HG02970 (cell line): Measurements from ENCODE around the gene VSIG10L2.
"Not testable (repeated sequence)": the region's sequence is repeated elsewhere in the genome, so short reads cannot be mapped to it uniquely, and the experiment has no call there.

Experiments used
- ATAC-seq: cut with Tn5 transposase; IDR thresholded peaks from one replicate; pipeline ENCODE4 v1.9.1; 2021; ENCODE audit warnings: mild to moderate bottlenecking, moderate library complexity, moderate number of reproducible peaks; ENCODE audit not compliant: unreplicated experiment, low FRiP score

The VSIG10L2 gene

DNA sequence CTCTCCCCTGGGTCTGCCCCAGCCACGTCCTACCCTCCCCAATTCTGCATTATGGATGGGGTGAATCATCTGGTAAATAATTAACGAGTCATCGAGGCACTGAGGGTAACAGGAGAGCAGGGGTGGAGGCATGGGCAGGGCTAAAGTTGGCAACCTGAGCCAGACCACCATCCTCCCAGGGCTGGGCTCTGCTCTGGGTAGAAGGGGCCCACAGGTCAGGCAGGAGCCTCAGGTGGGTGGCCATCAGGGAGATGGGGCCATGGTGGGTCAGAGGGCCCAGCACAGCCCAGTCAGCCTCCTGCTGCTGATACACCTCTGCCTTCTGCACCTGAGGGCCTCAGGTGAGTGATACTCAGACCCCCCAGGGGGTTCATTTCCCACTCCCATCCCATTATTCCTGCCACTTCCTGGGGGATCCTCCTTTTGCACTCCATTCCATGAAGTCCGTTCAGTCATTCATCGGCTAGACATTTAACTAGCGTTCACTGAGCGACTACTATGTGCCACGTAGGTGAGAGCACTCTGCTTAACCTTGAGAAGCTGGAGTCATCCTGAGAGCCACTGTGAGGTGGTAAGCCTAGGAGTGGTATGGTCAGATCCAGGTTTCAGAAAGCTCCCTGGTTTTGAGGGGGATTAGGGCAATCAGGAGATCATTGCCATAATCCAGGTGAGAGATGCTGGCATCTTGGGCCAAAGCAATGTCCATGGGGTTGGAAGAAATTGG lies at the start of gene VSIG10L2:
Gene VSIG10L2, plus strand, starts transcription at position 248 of the 724 bp plus-strand sequence. Its CDS starts 12 bp downstream, at position 260.
- ATAC-seq = no peak

DNA sequence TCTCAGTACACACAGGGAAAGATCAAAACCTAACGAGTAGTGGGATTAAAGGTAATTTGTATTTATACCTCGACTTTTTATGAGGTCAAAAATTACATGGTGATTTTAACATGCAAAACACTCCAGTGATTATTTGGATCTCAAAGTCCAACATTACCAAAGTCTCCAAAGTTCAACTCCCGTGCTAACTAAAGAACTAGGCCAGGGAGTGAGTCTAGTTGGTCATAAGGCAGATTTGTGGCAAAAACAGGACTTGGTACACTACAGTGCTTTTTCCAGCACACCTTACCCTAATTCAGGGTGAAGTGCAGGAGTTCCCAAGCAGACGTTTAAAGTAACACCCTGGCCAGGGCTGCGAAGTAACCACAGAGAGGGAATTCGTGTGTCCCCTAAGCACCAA lies 44.0 kb upstream of the VSIG10L2 start:
- no peak for ATAC-seq

- ATAC-seq = no peak
Observed at GRCh38 chr11:125902277-125902926, 43.4 kb upstream of the VSIG10L2 start.

GRCh38 chr11:125902927-125903710 lies 42.7 kb upstream of the VSIG10L2 start, which contains the start of gene PUS3:
Gene PUS3, minus strand, starts transcription at chr11:125903206. Its CDS starts 6,922 bp downstream, at chr11:125896284.
- ATAC-seq = peak; percentile 94

DNA sequence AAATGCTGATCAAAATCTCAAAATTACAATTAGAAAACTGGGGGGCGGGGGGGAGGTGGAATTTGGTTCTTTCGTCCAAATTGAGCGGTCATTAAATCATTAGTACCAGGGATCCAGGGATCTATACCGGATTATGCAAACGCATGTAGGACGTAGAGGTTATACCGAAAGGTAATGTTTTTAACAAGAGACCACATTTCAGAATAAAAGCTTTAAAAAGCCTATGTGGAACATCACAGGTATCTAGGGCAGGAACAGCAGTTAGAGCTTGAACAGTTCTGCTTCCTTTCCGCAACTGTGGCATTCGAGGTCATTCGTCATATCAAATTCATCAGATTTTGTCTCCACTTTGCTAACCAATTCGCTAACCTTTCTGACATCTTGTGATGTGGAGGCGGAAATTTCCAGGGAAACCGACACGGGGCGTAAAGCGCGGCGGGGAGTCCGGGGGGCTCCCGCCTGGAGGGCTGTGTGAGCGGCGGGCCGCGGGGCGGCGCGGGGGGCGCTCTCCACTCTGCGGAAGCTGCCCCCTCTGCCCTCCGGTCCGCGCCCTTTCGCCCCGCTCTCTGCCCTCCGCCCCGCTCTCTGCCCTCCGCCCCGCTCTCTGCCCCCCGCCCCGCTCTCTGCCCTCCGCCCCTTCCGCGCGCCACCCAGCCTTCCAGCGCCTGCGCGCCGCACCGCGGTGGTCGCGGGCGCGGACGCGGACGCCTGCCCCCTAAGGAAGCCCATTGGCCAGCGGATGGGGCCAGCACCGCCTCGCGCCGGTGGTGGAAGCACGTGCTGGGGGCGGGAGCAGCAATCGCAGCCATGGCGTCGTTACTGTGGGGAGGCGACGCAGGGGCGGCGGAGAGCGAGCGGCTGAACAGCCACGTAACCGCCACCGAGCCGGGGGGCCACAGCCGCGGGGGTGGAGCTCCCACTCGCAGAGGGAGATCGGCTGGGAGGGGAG lies 41.9 kb upstream of the VSIG10L2 start, which contains the start of gene DDX25:
Gene DDX25, plus strand, starts transcription at position 798 of the 949 bp plus-strand sequence. Its CDS starts 10 bp downstream, at position 808.
- no peak for ATAC-seq

GRCh38 chr11:125904678-125905077 lies 41.2 kb upstream of the VSIG10L2 start:
- ATAC-seq = no peak

DNA sequence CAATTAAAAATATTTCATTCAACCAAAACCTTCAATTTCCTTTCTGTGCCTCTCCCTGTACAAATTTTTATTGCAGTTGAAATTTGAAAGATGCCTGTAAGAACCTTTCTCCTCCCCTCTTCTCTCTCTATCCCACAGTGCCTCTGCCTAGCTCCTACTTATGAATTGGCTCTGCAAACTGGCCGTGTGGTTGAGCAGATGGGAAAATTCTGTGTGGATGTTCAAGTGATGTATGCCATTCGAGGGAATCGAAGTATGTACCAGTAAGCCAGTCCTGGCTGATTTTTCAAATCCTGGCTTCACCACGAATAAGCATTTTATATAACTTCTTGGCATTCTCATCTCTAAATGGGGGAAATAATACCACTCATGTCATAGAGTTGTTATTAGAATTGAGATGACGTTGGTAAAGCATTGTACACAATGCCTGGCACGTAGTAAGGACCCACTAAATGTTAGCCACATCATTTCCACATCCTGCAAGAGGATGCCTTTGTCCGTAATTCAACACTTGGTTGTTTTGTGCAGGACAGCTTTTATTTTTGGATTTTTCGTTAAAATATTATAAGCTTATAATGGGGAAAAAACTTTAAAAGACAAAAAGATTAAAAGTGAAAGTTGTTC lies 35.5 kb upstream of the VSIG10L2 start:
- no peak for ATAC-seq

DNA sequence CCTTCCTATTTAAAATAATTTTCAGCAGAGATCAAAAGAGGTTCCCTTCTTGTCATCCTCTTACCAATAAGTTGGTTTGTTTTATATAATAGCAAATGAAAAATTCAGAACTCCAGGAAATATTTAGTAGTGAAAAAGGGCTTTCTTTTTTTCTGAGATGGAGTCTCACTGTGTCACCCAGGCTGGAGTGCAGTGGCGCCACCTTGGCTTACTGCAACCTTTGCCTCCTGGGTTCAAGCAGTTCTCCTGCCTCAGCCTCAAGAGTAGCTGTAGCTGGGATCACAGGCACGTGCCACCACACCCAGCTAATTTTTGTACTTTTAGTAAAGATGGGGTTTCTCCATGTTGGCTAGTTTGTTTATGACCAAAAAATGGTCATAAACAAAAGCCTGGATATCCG lies 31.2 kb upstream of the VSIG10L2 start:
- not testable (repeated sequence) for ATAC-seq

- no peak for ATAC-seq
Observed at GRCh38 chr11:125916683-125917347, 29.0 kb upstream of the VSIG10L2 start.

DNA sequence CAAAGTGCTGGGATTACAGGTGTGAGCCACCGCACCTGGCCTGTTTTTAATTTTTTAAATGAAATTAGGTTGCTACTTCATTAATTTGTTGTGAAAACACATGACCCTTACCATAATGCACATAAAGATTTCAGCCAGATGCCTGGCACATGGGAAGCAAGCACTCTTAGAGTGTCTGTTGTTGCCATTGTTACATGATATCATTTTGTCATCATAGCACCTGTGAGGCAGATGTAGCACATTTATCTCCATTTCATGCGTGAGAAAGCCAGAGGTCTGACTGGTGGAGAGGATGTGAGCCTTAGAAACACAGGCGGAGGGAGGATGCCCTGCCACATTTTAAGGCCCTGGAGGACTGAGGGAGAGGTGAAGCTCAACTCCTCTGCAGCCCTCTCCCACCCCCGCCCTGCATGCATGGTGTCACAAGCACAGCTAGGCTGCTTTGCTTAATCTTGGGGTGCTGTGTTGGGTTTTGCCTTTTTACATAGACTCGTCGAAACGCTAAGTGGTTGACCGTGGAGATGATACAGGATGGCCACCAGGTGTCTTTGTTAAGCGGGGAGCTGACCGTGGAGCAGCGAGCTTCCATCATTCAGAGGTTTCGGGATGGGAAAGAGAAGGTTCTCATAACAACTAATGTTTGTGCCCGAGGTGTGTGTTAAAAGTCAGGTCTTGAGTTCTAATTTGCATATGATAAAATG lies 27.6 kb upstream of the VSIG10L2 start:
- no peak for ATAC-seq

DNA sequence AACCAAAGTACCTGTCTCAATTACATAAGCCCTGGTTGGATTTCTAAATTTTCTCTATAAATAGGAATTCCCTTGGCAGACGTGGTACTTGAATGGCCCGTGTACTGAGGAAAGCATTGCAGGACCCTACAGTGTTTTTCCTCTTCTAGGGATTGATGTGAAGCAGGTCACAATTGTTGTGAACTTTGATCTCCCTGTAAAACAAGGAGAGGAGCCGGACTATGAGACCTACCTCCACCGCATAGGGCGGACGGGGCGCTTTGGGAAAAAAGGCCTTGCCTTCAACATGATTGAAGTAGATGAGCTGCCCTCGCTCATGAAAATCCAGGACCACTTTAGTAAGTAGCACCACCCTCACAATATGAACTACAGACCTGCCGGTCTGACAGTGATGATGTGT lies 24.8 kb upstream of the VSIG10L2 start:
- ATAC-seq = no peak

DNA sequence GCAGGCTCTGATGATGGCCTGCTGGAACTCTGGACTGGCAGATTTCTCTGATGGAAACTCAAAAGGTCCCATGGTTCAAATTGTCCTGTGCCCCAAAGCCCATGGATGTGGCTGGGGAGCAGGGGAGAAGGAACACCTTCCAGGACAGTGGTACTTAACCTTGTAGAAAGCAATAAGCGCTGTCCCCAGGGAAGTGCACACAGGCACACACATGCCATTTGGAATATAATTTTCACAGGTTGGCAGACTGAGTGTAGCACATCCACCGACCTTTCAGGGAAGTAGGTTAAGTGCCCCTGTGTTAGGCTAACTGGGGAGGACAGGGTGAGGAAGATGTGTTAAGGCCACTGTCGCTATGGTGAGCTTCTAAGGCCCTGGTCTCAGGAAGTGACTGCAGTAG lies 23.7 kb upstream of the VSIG10L2 start:
- ATAC-seq = no peak

DNA sequence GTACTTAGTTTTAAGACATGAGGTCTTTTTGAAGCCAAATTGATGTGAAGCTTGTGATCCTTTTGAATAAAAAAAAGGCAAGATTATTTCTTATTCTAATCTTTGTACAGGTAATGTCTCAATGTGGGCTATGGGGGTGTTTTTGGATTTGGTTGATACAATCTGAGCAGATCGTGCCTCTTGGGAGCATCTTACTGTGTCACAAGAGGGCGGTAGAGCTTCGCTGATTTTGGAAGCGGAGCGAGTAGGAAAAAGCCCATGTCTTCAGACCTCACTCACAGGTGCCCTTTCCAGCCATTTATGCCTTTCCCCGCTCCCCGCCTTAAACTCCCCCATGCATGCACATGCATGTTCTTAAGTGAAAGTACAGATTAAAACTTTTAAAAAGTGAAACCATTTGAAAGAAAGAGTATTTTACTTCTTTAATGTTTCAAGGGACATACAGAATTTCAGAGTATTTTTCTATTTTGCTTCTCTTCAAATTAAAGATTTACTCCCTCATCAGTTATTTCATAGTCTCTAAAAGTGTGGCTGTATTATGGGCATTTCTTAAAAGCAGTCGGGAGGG lies 22.7 kb upstream of the VSIG10L2 start:
- ATAC-seq = no peak

GRCh38 chr11:125923633-125924032 lies 22.2 kb upstream of the VSIG10L2 start:
- ATAC-seq = no peak

- no peak for ATAC-seq
Observed at GRCh38 chr11:125924384-125925007, 21.3 kb upstream of the VSIG10L2 start.

- ATAC-seq = no peak
Observed at GRCh38 chr11:125925247-125925740, 20.6 kb upstream of the VSIG10L2 start.

DNA sequence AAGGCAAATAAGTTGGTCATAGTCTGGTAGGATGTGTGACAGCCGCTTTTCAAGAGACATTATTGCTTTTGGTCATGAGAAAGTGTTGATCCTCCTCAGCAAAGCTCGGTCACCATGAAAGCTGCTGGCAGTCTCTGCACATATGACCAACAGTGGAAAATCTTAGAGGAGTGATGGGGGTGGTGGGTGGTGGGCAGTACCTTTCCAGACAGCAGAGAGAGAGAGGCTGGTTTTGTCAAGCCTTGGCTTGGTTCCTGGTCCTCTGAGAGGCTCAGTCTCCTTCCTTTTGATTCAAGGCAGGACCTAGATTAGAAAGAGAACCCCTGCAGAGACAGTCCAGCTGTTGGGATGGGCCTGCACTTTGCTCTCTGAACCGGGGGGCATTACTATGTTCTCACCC lies 20.0 kb upstream of the VSIG10L2 start:
- ATAC-seq = no peak
